Testis (tissue), 3 donors: ENCODE results near the gene RHNO1. TPM values are rescaled to one million over a fixed set of nuclear protein-coding genes. Genes with fewer than 3 reads are reported as not detected.

ENCODE experiments used
- DNase-seq: peaks from one replicate; pipeline ENCODE4 v3.0.0-alpha.2; 2019
- H3K27ac ChIP-seq, 2 donors: fragments of 200-600 bp; sonication (generic); one replicate each; pipeline ENCODE4 v1.5.1; 2019
- H3K27me3 ChIP-seq: fragments of 200-600 bp; sonication (generic); one replicate; pipeline ENCODE4 v1.5.1; 2019
- H3K36me3 ChIP-seq: fragments of 200-600 bp; sonication (generic); one replicate; pipeline ENCODE4 v1.5.1; 2017; ENCODE audit warnings: low read depth; ENCODE audit errors: missing control alignments
- H3K4me1 ChIP-seq: fragments of 200-600 bp; sonication (generic); one replicate; pipeline ENCODE4 v1.5.1; 2019
- H3K4me3 ChIP-seq, 2 donors: fragments of 200-600 bp; sonication (generic); one replicate each; pipeline ENCODE4 v1.5.1; 2017 to 2019
- H3K9me3 ChIP-seq: fragments of 200-600 bp; sonication (generic); one replicate; pipeline ENCODE4 v1.5.1; 2017
- POLR2A ChIP-seq: fragments of 450-650 bp; IDR thresholded peaks from one replicate; pipeline ENCODE4 v1.6.1; 2017; ENCODE audit warnings: antibody characterized with exemption, mild to moderate bottlenecking, moderate library complexity
- WGBS, 2 donors: methylation state at CpG; one replicate each; pipeline ENCODE4 v1.1.5; 2018; 5-methylcytosine and 5-hydroxymethylcytosine counted together
- intact Hi-C: fragments of 100-400 bp; cut with DNase I; formaldehyde crosslinking; loops from one replicate; pipeline ENCODE4 v1.15.1; 2023; ENCODE audit warnings: low total_unique reads
- polyA plus RNA-seq: library from polyadenylated mRNA; stranded (reverse); fragments of 350-450 nt; fragmentation: Illumina TruSeq; extraction: RNeasy Lipid Tissue Mini Kit (QIAGEN cat#74804); gene quantifications from one replicate; pipeline ENCODE4 v1.2.3, GENCODE V29; 2014; ENCODE audit warnings: low read depth, low replicate concordance; ENCODE audit not compliant: insufficient read depth
- total RNA-seq, 2 donors: library from RNA; depleted of rRNA; stranded (reverse); fragments of >200 nt; gene quantifications; one replicate each; pipeline ENCODE4 v1.2.3, GENCODE V29; 2016
- TF ChIP-seq, protein P1 (sequence below), 3 experiments: fragments of 450-650 bp in 2 of 3; fragments of 200-600 bp in 1 of 3; sonication (generic) in 1 of 3; IDR thresholded peaks; one replicate each; pipeline ENCODE4 v1.5.1; 2016 to 2019; ENCODE audit warnings: antibody characterized with exemption in 3 of 3, mild to moderate bottlenecking in 2 of 3, moderate library complexity in 1 of 3

Gene RHNO1
- total and polyA plus RNA-seq, 3 donors from 2014 or later, result 21.6 to 26.1 (median 22.8) TPM

DNA sequence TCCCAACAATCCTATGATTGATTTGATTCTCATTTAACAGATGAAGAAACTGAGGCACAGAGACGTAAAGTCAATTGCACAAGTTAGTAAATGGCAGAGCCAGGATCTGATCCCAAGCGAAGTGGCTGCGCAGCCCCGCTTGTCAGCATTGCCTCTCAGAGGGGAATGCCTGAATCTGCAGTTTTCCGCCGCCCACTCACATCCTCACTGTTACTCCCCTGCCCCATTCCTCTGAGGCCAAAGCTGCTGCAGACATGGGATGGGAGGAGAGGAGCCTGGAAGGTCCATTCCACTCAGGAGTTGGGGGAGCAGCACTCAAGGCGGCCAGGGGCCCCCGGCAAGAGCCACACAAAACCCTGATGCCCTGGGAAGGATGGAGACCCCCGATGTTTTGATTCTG, 43.2 kb upstream of the RHNO1 start:
- peaks cover 9% of the 10 kb centered on the region for H3K4me1 ChIP-seq
- peak overlapping the region in 1 of 2 donors; percentile 36 for H3K4me3 ChIP-seq
- peak overlapping the region in 1 of 2 donors; percentile 25 for H3K27ac ChIP-seq
- intact Hi-C loops, result loop anchor here (10.0 kb wide), 1 partner anchor 101 kb away; no protein-coding TSS in a partner anchor
- TF ChIP-seq, protein P1, sequence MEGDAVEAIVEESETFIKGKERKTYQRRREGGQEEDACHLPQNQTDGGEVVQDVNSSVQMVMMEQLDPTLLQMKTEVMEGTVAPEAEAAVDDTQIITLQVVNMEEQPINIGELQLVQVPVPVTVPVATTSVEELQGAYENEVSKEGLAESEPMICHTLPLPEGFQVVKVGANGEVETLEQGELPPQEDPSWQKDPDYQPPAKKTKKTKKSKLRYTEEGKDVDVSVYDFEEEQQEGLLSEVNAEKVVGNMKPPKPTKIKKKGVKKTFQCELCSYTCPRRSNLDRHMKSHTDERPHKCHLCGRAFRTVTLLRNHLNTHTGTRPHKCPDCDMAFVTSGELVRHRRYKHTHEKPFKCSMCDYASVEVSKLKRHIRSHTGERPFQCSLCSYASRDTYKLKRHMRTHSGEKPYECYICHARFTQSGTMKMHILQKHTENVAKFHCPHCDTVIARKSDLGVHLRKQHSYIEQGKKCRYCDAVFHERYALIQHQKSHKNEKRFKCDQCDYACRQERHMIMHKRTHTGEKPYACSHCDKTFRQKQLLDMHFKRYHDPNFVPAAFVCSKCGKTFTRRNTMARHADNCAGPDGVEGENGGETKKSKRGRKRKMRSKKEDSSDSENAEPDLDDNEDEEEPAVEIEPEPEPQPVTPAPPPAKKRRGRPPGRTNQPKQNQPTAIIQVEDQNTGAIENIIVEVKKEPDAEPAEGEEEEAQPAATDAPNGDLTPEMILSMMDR (IDR thresholded peaks at IDR 0.05), result no peak
- TF ChIP-seq POLR2A, result no peak
- WGBS, 2 donors, result 49 to 62% methylated on average over 5 to 9 of the region's 9 CpGs
- H3K9me3 ChIP-seq, result no peaks in the 10 kb centered on the region
- H3K36me3 ChIP-seq, result no peaks in the 10 kb centered on the region
- no peak for DNase-seq
- no peaks in the 10 kb centered on the region for H3K27me3 ChIP-seq

- peak within 1 kb of the TSS in 1 of 2 donors; percentile 25 for H3K27ac ChIP-seq
- no peak for TF ChIP-seq POLR2A
- TF ChIP-seq, protein P1 (IDR thresholded peaks at IDR 0.05), result no peak
- no peaks in the 10 kb centered on the region for H3K27me3 ChIP-seq
- 30 to 41% methylated on average over 30 to 32 of the region's 32 CpGs for WGBS, 2 donors
- H3K9me3 ChIP-seq, result no peaks in the 10 kb centered on the region
- H3K4me1 ChIP-seq, result peaks cover 9% of the 10 kb centered on the region
- H3K36me3 ChIP-seq, result no peaks in the 10 kb centered on the region
- intact Hi-C loops, result loop anchor here (10.0 kb wide), 1 partner anchor 100 kb away; no protein-coding TSS in a partner anchor
- DNase-seq, result peak; percentile 42
- H3K4me3 ChIP-seq, result peak within 1 kb of the TSS in 1 of 2 donors; percentile 36
These were observed 42.2 kb upstream of the RHNO1 start, which contains the start of gene NRIP2 for GRCh38 chr12:2834581-2835491. NRIP2 (minus strand) TSS chr12:2835035; CDS start chr12:2834983, 52 bp downstream.

- Histone ChIP-seq H3K27ac (no peak overlapping the region), H3K4me1 (peaks cover 9% of the 10 kb centered on the region), H3K27me3 (no peaks in the 10 kb centered on the region), H3K4me3 (no peak overlapping the region), H3K9me3 (no peaks in the 10 kb centered on the region), H3K36me3 (no peaks in the 10 kb centered on the region)
- intact Hi-C loops, result loop anchor here (10.0 kb wide), 1 partner anchor 99 kb away; no protein-coding TSS in a partner anchor
- TF ChIP-seq, protein P1 (IDR thresholded peaks at IDR 0.05), result no peak
- TF ChIP-seq POLR2A, result no peak
- DNase-seq, result no peak
- WGBS, 2 donors, result 78 to 79% methylated on average over 4 of the region's 4 CpGs
These were observed 41.2 kb upstream of the RHNO1 start for GRCh38 chr12:2835691-2836403.

DNA sequence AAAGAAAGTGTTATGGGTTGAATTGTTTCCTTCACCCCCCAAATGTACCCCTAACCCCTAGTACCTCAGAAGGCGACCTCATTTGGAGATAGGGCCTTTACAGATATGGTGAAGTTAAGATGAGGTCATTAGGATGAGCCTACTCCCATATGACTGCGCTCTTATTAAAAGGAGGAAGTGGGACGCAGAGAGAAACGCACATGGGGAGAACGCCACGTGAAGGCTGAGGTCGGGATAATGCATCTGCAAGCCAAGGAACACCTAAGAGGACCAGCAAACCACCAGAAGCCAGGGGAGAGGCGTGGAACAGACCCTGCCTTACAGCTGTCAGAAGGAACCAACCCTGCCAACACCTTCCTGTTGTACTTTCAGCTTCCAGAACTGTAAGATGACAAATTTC, 40.4 kb upstream of the RHNO1 start:
- Histone ChIP-seq H3K9me3 (no peaks in the 10 kb centered on the region), H3K27me3 (no peaks in the 10 kb centered on the region), H3K4me3 (no peak overlapping the region), H3K4me1 (peaks cover 9% of the 10 kb centered on the region), H3K36me3 (no peaks in the 10 kb centered on the region), H3K27ac (no peak overlapping the region)
- TF ChIP-seq, protein P1 (IDR thresholded peaks at IDR 0.05), result no peak
- TF ChIP-seq POLR2A, result no peak
- intact Hi-C loops, result loop anchor here (10.0 kb wide), 1 partner anchor 98 kb away; no protein-coding TSS in a partner anchor
- WGBS, 2 donors, result 89 to 91% methylated on average over 8 of the region's 8 CpGs
- no peak for DNase-seq
